Measurements from ENCODE around the gene PRKCB. TPM values are rescaled to one million over a fixed set of nuclear protein-coding genes. Genes with fewer than 3 reads are reported as not detected.

The PRKCB gene
- total RNA-seq, 1 donor from 2014 or later, result not detected

DNA sequence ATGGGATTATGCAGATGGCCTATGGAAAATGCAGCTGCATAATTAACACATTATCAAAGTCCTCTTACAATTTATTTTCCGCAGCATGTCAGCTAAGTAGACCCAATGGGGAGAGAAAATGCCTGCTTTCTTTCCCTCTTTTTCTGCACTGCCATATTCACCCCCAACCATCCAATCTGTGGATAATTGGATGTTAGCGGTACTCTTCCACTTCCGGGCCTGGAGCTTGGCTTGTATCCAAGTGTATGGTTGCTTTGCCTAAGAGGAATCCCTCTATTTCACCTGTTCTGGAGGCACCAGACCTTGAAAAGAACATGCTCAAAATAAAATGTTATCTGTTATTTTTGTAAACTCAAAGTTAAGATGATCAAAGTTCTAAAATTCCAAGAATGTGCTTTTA is 379.2 kb downstream of the PRKCB start:
- no peaks in the 10 kb centered on the region for H3K27me3 Mint-ChIP-seq (ENCODE audit: unreplicated experiment)
- no peak overlapping the region for H3K27ac Mint-ChIP-seq (ENCODE audit: unreplicated experiment)
- no peaks in the 10 kb centered on the region for H3K4me1 Mint-ChIP-seq (ENCODE audit: unreplicated experiment)
- no peak overlapping the region for H3K4me3 Mint-ChIP-seq (ENCODE audit: unreplicated experiment)
- no peaks in the 10 kb centered on the region for H3K9me3 Mint-ChIP-seq (ENCODE audit: unreplicated experiment)
- no peak for DNase-seq (ENCODE audit: extremely low spot score, unreplicated experiment)
- TF ChIP-seq CTCF (IDR thresholded peaks at IDR 0.05), result no peak
- H3K36me3 Mint-ChIP-seq (ENCODE audit: unreplicated experiment), result no peaks in the 10 kb centered on the region

GRCh38 chr16:24216961-24217360 is 381.2 kb downstream of the PRKCB start:
- Mint-ChIP-seq H3K9me3 (ENCODE audit: unreplicated experiment) (no peaks in the 10 kb centered on the region), H3K4me3 (ENCODE audit: unreplicated experiment) (no peak overlapping the region), H3K27ac (ENCODE audit: unreplicated experiment) (no peak overlapping the region), H3K4me1 (ENCODE audit: unreplicated experiment) (no peaks in the 10 kb centered on the region), H3K27me3 (ENCODE audit: unreplicated experiment) (no peaks in the 10 kb centered on the region), H3K36me3 (ENCODE audit: unreplicated experiment) (no peaks in the 10 kb centered on the region)
- no peak for TF ChIP-seq CTCF (IDR thresholded peaks at IDR 0.05)
- DNase-seq (ENCODE audit: extremely low spot score, unreplicated experiment), result no peak

DNA sequence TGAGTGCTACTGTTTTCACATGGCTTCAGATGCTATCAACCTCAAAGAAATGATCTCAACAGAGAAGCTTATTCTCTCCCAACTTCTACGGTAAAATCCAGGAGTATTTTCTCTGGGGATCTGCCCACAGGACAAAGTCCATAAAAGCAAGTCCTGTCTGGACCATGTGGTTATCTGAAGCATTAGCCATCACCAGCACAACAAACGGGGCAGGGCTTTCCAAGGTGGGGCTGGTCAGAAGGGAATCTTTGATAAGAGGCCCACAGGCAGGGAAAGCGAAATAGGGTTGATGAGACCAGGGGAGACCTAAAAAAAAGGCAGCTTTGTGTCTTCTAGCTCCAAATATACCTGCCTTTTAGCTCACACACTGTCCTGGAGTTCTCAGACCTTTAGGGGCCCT is 381.7 kb downstream of the PRKCB start:
- no peaks in the 10 kb centered on the region for H3K36me3 Mint-ChIP-seq (ENCODE audit: unreplicated experiment)
- no peak overlapping the region for H3K4me3 Mint-ChIP-seq (ENCODE audit: unreplicated experiment)
- no peak for TF ChIP-seq CTCF (IDR thresholded peaks at IDR 0.05)
- H3K9me3 Mint-ChIP-seq (ENCODE audit: unreplicated experiment), result no peaks in the 10 kb centered on the region
- no peaks in the 10 kb centered on the region for H3K4me1 Mint-ChIP-seq (ENCODE audit: unreplicated experiment)
- DNase-seq (ENCODE audit: extremely low spot score, unreplicated experiment), result no peak
- H3K27ac Mint-ChIP-seq (ENCODE audit: unreplicated experiment), result no peak overlapping the region
- no peaks in the 10 kb centered on the region for H3K27me3 Mint-ChIP-seq (ENCODE audit: unreplicated experiment)

- Mint-ChIP-seq H3K27ac (ENCODE audit: unreplicated experiment) (no peak overlapping the region), H3K4me1 (ENCODE audit: unreplicated experiment) (no peaks in the 10 kb centered on the region), H3K36me3 (ENCODE audit: unreplicated experiment) (no peaks in the 10 kb centered on the region), H3K27me3 (ENCODE audit: unreplicated experiment) (no peaks in the 10 kb centered on the region), H3K9me3 (ENCODE audit: unreplicated experiment) (no peaks in the 10 kb centered on the region), H3K4me3 (ENCODE audit: unreplicated experiment) (no peak overlapping the region)
- no peak for TF ChIP-seq CTCF (IDR thresholded peaks at IDR 0.05)
- no peak for DNase-seq (ENCODE audit: extremely low spot score, unreplicated experiment)
These were observed 382.5 kb downstream of the PRKCB start for GRCh38 chr16:24218299-24218698.

DNA sequence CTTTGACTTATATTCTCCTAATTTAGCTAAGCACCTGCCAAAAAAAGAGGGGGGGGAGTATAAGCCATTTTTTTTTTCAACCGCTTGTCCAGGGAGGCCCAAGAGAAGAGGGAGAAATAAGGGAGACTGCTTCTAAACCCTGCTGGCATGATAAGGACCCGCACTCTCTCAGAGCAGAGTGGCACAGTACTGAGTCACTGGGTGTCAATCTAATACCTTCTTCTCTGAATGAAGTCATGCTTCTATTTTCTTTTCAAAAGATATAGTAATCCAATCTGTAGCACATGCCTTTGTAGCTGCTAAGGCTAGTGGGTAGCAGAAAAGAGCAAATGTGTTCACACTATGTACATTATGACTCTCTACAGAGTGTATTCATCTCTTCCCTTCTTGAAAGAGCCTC is 385.4 kb downstream of the PRKCB start:
- Mint-ChIP-seq H3K27me3 (ENCODE audit: unreplicated experiment) (no peaks in the 10 kb centered on the region), H3K9me3 (ENCODE audit: unreplicated experiment) (no peaks in the 10 kb centered on the region), H3K4me3 (ENCODE audit: unreplicated experiment) (no peak overlapping the region), H3K36me3 (ENCODE audit: unreplicated experiment) (no peaks in the 10 kb centered on the region), H3K27ac (ENCODE audit: unreplicated experiment) (no peak overlapping the region), H3K4me1 (ENCODE audit: unreplicated experiment) (no peaks in the 10 kb centered on the region)
- DNase-seq (ENCODE audit: extremely low spot score, unreplicated experiment), result no peak
- TF ChIP-seq CTCF (IDR thresholded peaks at IDR 0.05), result no peak
